Thoracic aorta (tissue), 2 donors: Measurements from ENCODE around the gene RGR. TPM values are rescaled to one million over a fixed set of nuclear protein-coding genes. Genes with fewer than 3 reads are reported as not detected.

Source experiments
- ATAC-seq: fragments of 150-250 bp; one replicate; pipeline ENCODE4 v1.8.0; 2017; ENCODE audit warnings: low read depth; ENCODE audit not compliant: insufficient number of reproducible peaks, low FRiP score
- DNase-seq: peaks from one replicate; pipeline ENCODE4 v3.0.0-alpha.2; 2020; ENCODE audit warnings: low spot score
- H3K27ac ChIP-seq, 2 donors: fragments of 200-600 bp; sonication (generic); 1 replicate in 1 of 2; 2 replicates in 1 of 2; pipeline ENCODE4 v1.5.1; 2016; ENCODE audit warnings: mild to moderate bottlenecking in 2 of 2, moderate library complexity in 2 of 2
- H3K27me3 ChIP-seq: fragments of 200-600 bp; sonication (generic); replicated peaks from 2 replicates; pipeline ENCODE4 v1.6.0; 2016; ENCODE audit warnings: mild to moderate bottlenecking; ENCODE audit not compliant: insufficient read depth
- H3K36me3 ChIP-seq: fragments of 200-600 bp; sonication (generic); one replicate; pipeline ENCODE4 v1.5.1; 2016
- H3K4me1 ChIP-seq, 2 donors: fragments of 200-600 bp; sonication (generic); 1 replicate in 1 of 2; 2 replicates in 1 of 2; pipeline versions ENCODE4 v1.5.1 to v1.6.0; 2016; ENCODE audit warnings: low read depth in 2 of 2, mild to moderate bottlenecking in 1 of 2; ENCODE audit not compliant: control insufficient read depth in 1 of 2
- H3K4me3 ChIP-seq: fragments of 200-600 bp; sonication (generic); 2 replicates; pipeline ENCODE4 v1.5.1; 2016; ENCODE audit warnings: mild to moderate bottlenecking
- H3K9me3 ChIP-seq: fragments of 200-600 bp; sonication (generic); 2 replicates; pipeline ENCODE4 v1.5.1; 2016
- CTCF ChIP-seq: fragments of 200-600 bp; sonication (generic); IDR thresholded peaks from one replicate; pipeline ENCODE4 v1.5.1; 2019; ENCODE audit warnings: antibody characterized with exemption
- total RNA-seq, 2 donors: library from RNA; depleted of rRNA; stranded (reverse); fragments of >200 nt; gene quantifications; one replicate each; pipeline versions ENCODE4 v1.1.0 to v1.2.3, GENCODE V29; 2016

The RGR gene
- total RNA-seq, 2 donors from 2014 or later, result not detected

- Histone ChIP-seq H3K9me3 (no peaks in the 10 kb centered on the region), H3K27me3 (no peaks in the 10 kb centered on the region), H3K27ac (no peak overlapping the region), H3K36me3 (no peaks in the 10 kb centered on the region), H3K4me3 (no peak overlapping the region), H3K4me1 (no peaks in the 10 kb centered on the region)
- no peak for TF ChIP-seq CTCF
- DNase-seq (no peak), ATAC-seq (no peak)
These were observed 32.8 kb upstream of the RGR start for GRCh38 chr10:84212014-84212413.

GRCh38 chr10:84213076-84213475, 31.8 kb upstream of the RGR start:
- Histone ChIP-seq H3K27ac (no peak overlapping the region), H3K4me1 (no peaks in the 10 kb centered on the region), H3K27me3 (no peaks in the 10 kb centered on the region), H3K36me3 (no peaks in the 10 kb centered on the region), H3K9me3 (no peaks in the 10 kb centered on the region), H3K4me3 (no peak overlapping the region)
- TF ChIP-seq CTCF, result no peak
- DNase-seq, result no peak
- ATAC-seq, result no peak

GRCh38 chr10:84214046-84214572, 30.7 kb upstream of the RGR start:
- Histone ChIP-seq H3K27ac (no peak overlapping the region), H3K4me1 (no peaks in the 10 kb centered on the region), H3K9me3 (no peaks in the 10 kb centered on the region), H3K4me3 (no peak overlapping the region), H3K27me3 (no peaks in the 10 kb centered on the region), H3K36me3 (no peaks in the 10 kb centered on the region)
- no peak for DNase-seq
- no peak for TF ChIP-seq CTCF
- ATAC-seq, result no peak

GRCh38 chr10:84214612-84215235, 30.1 kb upstream of the RGR start:
- Histone ChIP-seq H3K27me3 (no peaks in the 10 kb centered on the region), H3K27ac (no peak overlapping the region), H3K36me3 (no peaks in the 10 kb centered on the region), H3K4me1 (no peaks in the 10 kb centered on the region), H3K9me3 (no peaks in the 10 kb centered on the region), H3K4me3 (no peak overlapping the region)
- no peak for DNase-seq
- TF ChIP-seq CTCF, result no peak
- ATAC-seq, result no peak

GRCh38 chr10:84216834-84217233, 28.0 kb upstream of the RGR start:
- Histone ChIP-seq H3K36me3 (no peaks in the 10 kb centered on the region), H3K9me3 (no peaks in the 10 kb centered on the region), H3K27ac (no peak overlapping the region), H3K4me3 (no peak overlapping the region), H3K27me3 (no peaks in the 10 kb centered on the region), H3K4me1 (no peaks in the 10 kb centered on the region)
- TF ChIP-seq CTCF, result no peak
- no peak for DNase-seq
- no peak for ATAC-seq
